ENCODE data around the gene POC1A. TPM values are rescaled to one million over a fixed set of nuclear protein-coding genes. Genes with fewer than 3 reads are reported as not detected.

Gene POC1A
- total and polyA plus RNA-seq, 2 of the 4 experiments (the other 2 are of a cell fraction): 10.6 to 11.5 TPM

DNA sequence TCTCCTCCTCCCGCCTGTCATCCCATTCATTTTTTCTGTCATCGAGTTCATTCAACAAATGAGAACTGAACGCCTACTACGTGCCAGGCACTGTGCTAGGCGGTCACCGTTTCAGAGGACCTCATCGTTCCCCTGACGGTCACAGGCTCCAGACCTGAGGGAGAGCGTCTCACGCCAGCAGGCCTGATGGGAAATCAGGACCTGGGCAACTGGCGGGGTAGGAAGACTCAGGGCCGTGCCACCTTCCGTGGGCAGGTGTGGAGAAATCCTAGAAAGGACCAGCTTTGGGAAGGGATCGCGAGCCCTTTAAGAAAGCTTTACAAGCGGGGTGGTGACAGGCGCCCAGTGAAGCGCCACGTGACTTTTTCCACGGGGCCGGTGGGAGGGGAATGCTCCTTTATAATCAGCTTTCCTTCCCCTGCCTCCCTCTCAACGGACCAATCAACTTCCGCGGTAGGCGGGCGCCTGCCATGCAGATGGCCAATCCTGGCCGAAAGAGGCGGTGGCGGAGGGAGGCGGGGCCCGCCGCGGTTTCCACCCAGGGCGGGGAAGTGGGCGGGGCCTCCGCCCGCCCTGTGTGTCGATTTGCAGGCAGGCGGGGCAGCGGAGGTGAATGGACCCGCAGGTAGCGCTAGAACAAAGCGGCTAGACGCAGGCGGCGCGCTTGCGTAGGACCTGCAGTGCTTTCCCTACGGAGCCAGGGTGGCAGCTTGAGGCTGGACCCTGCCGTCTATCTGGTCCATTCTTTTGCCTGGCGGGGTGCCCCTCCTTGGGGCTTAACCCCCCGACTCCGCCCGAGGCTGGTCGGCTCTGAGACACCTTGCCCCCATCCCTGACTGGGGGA lies 97.0 kb downstream of the POC1A start (continued):
- peak; percentile 84; the same call in 1 of the 2 replicates for TF ChIP-seq MXI1 (IDR thresholded peaks at IDR 0.05; ENCODE audit: borderline replicate concordance, low read depth, low read length)
- TF ChIP-seq, protein P1, sequence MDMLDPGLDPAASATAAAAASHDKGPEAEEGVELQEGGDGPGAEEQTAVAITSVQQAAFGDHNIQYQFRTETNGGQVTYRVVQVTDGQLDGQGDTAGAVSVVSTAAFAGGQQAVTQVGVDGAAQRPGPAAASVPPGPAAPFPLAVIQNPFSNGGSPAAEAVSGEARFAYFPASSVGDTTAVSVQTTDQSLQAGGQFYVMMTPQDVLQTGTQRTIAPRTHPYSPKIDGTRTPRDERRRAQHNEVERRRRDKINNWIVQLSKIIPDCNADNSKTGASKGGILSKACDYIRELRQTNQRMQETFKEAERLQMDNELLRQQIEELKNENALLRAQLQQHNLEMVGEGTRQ (IDR thresholded peaks at IDR 0.05; ENCODE audit: low read depth, low read length): peak; percentile 98

Data from IMR-90 (cell line).